ENCODE results near the gene CSRNP3. TPM values are rescaled to one million over a fixed set of nuclear protein-coding genes. Genes with fewer than 3 reads are reported as not detected.

CSRNP3 gene
- total and polyA plus RNA-seq, 12 donors: 1.3 to 20.1 (median 4.9) TPM

DNA sequence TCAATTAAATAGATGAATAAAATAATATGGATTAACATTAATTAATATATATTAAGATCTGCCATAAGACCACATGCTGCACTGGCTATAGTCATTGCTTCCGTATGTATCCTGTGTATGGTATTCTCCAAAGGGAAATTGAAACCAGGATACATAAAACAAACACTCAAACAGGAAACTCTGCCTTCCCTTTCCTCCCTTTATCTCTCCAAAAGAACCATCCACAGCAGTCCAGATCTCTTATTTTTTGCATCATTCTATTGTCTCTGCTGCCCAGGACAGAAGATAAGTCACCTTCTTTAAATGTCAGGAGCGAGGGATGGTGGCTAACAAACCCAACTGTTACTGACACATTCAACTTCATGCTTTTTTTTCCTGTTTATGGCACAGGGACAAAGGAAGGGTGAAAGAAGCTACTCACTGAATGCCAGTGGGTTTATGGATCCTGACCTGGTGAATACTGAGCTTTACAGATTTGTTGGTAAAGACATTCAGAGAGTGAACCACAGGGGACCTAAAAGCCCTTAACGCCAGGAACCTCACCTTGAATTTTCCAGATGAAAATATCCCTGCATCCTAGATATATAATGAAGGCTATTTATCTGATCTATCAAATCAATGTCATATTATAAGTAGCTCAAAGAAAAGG, 67.5 kb downstream of the CSRNP3 start:
- Histone ChIP-seq H3K4me3 (no peak overlapping the region), H3K27me3 (no peaks in the 10 kb centered on the region), H3K27ac (no peak overlapping the region), H3K9me3 (replicated peaks in 1 of 3) (no peaks in the 10 kb centered on the region), H3K36me3 (replicated peaks in 1 of 2) (no peaks in the 10 kb centered on the region), H3K4me1 (replicated peaks in 1 of 2) (no peaks in the 10 kb centered on the region)
- WGBS, 4 donors: 53 to 58% (median 55%) methylated on average over 3 of the region's 3 CpGs
- DNase-seq: no peak
- no peak for TF ChIP-seq POLR2A (IDR thresholded peaks at IDR 0.05)
- intact Hi-C loops (cut with DNase I): no loop called here

GRCh38 chr2:165539985-165540384, 70.5 kb downstream of the CSRNP3 start:
- TF ChIP-seq POLR2A (IDR thresholded peaks at IDR 0.05): no peak
- Histone ChIP-seq H3K27me3 (no peaks in the 10 kb centered on the region), H3K4me1 (replicated peaks in 1 of 2) (no peaks in the 10 kb centered on the region), H3K27ac (no peak overlapping the region), H3K9me3 (replicated peaks in 1 of 3) (no peaks in the 10 kb centered on the region), H3K4me3 (no peak overlapping the region), H3K36me3 (replicated peaks in 1 of 2) (no peaks in the 10 kb centered on the region)
- DNase-seq: no peak
- intact Hi-C loops (cut with DNase I): no loop called here

- intact Hi-C loops (cut with DNase I): no loop called here
- no peak for TF ChIP-seq POLR2A (IDR thresholded peaks at IDR 0.05)
- TF ChIP-seq, protein P1, sequence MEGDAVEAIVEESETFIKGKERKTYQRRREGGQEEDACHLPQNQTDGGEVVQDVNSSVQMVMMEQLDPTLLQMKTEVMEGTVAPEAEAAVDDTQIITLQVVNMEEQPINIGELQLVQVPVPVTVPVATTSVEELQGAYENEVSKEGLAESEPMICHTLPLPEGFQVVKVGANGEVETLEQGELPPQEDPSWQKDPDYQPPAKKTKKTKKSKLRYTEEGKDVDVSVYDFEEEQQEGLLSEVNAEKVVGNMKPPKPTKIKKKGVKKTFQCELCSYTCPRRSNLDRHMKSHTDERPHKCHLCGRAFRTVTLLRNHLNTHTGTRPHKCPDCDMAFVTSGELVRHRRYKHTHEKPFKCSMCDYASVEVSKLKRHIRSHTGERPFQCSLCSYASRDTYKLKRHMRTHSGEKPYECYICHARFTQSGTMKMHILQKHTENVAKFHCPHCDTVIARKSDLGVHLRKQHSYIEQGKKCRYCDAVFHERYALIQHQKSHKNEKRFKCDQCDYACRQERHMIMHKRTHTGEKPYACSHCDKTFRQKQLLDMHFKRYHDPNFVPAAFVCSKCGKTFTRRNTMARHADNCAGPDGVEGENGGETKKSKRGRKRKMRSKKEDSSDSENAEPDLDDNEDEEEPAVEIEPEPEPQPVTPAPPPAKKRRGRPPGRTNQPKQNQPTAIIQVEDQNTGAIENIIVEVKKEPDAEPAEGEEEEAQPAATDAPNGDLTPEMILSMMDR (IDR thresholded peaks at IDR 0.05): no peak
- 87 to 98% (median 93%) methylated on average over 2 of the region's 2 CpGs for WGBS, 4 donors
- no peak for DNase-seq
- no peak overlapping the region for H3K27ac ChIP-seq
- no peaks in the 10 kb centered on the region for H3K36me3 ChIP-seq (replicated peaks in 1 of 2)
- no peak overlapping the region for H3K4me3 ChIP-seq
- H3K4me1 ChIP-seq (replicated peaks in 1 of 2): no peaks in the 10 kb centered on the region
- no peaks in the 10 kb centered on the region for H3K9me3 ChIP-seq (replicated peaks in 1 of 3)
- no peaks in the 10 kb centered on the region for H3K27me3 ChIP-seq
Observed at GRCh38 chr2:165544897-165545296, 75.4 kb downstream of the CSRNP3 start.

GRCh38 chr2:165547900-165548299, 78.4 kb downstream of the CSRNP3 start:
- intact Hi-C loops (cut with DNase I): no loop called here
- Histone ChIP-seq H3K4me1 (replicated peaks in 1 of 2) (no peaks in the 10 kb centered on the region), H3K9me3 (replicated peaks in 1 of 3) (no peaks in the 10 kb centered on the region), H3K27me3 (no peaks in the 10 kb centered on the region), H3K27ac (no peak overlapping the region), H3K4me3 (no peak overlapping the region), H3K36me3 (replicated peaks in 1 of 2) (no peaks in the 10 kb centered on the region)
- DNase-seq: no peak
- TF ChIP-seq, protein P1 (IDR thresholded peaks at IDR 0.05): no peak
- no peak for TF ChIP-seq POLR2A (IDR thresholded peaks at IDR 0.05)

DNA sequence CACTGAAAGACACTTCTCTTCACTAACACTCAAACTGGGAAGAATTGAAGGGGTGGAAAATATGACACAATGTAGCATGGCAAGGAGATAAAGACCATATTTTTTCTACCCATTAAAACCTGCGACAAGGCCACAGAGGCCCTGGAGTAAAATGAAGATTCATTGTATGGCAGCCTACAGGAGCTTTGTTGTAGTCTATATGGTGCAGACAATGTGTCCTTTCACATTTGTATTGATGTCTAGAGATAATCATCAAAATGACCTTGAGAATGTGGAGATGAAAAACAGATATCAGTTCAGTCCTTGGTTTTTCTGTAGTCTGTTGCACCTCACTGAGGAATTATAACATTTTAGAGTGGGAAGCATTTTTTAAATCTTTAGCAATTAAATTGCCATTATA, 80.1 kb downstream of the CSRNP3 start:
- WGBS, 4 donors: 28 to 93% (median 84%) methylated on average over 1 of the region's 1 CpG
- H3K27me3 ChIP-seq: no peaks in the 10 kb centered on the region
- no peak for DNase-seq
- no peak for TF ChIP-seq POLR2A (IDR thresholded peaks at IDR 0.05)
- TF ChIP-seq, protein P1 (IDR thresholded peaks at IDR 0.05): no peak
- no peaks in the 10 kb centered on the region for H3K9me3 ChIP-seq (replicated peaks in 1 of 3)
- H3K4me1 ChIP-seq (replicated peaks in 1 of 2): no peaks in the 10 kb centered on the region
- H3K27ac ChIP-seq: no peak overlapping the region
- no peaks in the 10 kb centered on the region for H3K36me3 ChIP-seq (replicated peaks in 1 of 2)
- intact Hi-C loops (cut with DNase I): no loop called here
- no peak overlapping the region for H3K4me3 ChIP-seq
